HG03565 (cell line): Measurements from ENCODE around the gene CUL1.
A peak's percentile ranks its signal among the peaks of the same experiment; 100 is the strongest.

Experiments used
- ATAC-seq: cut with Tn5 transposase; IDR thresholded peaks from one replicate; pipeline ENCODE4 v1.9.1; 2021; ENCODE audit warnings: mild to moderate bottlenecking, moderate library complexity; ENCODE audit not compliant: unreplicated experiment

CUL1 gene

GRCh38 chr7:148698397-148699023, at the start of gene CUL1:
TSS of gene CUL1 (plus strand) at chr7:148698903. CDS start at chr7:148730123, 31,220 bp downstream.
- peak; percentile 49 for ATAC-seq

DNA sequence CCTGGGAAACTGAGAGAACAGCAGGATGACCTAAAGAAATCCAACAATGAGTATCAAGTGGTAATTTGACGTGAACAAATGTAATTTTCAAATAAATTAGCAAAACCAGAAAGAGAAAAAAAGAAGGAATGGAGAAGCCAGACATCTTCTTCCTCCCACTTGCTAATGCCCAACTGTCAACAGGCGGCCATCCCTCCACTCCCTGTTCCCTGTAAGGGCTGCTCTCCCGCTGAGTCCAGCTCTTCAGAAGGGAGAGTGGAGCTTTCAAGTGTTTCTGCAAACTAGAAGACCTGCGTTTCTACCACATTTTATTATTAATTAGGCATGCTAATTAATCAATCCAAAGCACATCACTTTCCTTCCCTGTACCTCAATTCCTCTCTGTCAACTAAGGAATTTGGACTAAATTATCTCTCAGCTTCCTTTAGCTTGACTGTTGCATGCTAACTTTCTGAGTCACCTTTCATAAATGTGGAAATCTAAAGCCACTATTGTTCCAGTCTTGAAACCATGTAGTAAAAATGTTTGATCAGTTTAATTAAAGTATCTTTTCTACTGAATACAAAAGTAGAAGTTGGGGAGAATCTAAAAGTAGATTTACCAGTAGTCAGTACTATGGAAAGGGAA, 48.4 kb upstream of the CUL1 start:
- ATAC-seq: no peak

DNA sequence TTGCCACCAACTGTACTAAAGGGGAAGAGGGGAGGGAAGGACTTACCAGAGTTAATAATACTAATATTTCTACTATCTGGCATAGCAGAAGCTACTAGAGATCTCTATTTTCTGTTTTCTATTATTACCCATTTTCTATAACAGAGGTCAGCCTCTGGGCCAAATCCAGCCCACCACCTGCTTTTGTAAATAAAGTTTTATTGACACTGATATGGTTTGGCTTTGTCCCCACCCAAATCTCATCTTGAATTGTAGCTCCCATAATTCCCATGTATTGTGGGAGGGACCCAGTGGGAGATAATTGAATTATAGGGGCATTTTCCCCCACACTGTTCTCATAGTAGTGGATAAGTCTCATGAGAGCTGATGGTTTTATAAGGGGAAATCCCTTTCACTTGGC, 45.9 kb upstream of the CUL1 start:
- ATAC-seq: no peak

- ATAC-seq: no peak
Observed at GRCh38 chr7:148657929-148658328, 40.8 kb upstream of the CUL1 start.

- no peak for ATAC-seq
Observed at GRCh38 chr7:148661471-148661870, 37.2 kb upstream of the CUL1 start.

- ATAC-seq: no peak
Observed at GRCh38 chr7:148662646-148663045, 36.1 kb upstream of the CUL1 start.

GRCh38 chr7:148664324-148664723, 34.4 kb upstream of the CUL1 start:
- ATAC-seq: no peak

- no peak for ATAC-seq
Observed at GRCh38 chr7:148665221-148665620, 33.5 kb upstream of the CUL1 start.

DNA sequence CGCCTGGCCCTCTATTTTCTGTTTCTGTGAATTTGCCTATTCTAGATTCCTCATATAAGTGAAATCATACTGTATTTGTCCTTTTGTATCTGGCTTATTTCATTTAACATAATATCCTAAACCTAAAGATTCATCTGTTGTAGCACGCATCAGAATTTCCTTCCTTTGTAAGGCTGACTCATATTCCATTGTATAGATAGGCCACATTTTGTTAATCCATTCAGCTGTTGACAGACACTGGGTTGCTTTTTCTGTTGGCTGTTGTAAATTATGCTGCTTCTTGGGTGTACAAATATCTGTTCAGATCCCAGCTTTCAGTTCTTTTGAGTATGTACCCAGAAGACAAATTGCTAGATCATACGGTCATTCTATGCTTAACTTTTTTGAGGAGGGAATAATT, 28.8 kb upstream of the CUL1 start:
- ATAC-seq: no peak

DNA sequence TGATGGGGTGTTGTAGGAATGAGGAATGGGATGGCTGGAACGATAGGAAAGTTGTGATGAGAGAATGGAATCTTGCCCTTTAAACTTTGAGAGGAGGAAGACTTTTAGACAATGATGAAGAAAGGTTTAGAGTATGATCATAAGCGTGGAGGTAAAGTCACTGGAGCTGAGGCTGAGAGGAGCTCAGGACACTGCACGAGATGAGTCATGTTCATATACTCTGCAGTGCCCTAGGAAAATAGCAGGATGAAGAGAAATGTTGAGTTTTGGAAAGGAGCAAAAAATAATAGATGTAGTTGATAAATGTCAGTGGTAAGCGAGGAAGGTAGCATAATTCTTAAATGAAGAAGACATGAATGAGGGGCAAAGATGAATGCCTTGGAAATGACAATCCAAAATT, 28.3 kb upstream of the CUL1 start:
- ATAC-seq: no peak

- no peak for ATAC-seq
Observed at GRCh38 chr7:148670807-148671206, 27.9 kb upstream of the CUL1 start.

GRCh38 chr7:148672041-148672440, 26.7 kb upstream of the CUL1 start:
- no peak for ATAC-seq

- ATAC-seq: no peak
Observed at GRCh38 chr7:148674689-148675088, 24.0 kb upstream of the CUL1 start.

DNA sequence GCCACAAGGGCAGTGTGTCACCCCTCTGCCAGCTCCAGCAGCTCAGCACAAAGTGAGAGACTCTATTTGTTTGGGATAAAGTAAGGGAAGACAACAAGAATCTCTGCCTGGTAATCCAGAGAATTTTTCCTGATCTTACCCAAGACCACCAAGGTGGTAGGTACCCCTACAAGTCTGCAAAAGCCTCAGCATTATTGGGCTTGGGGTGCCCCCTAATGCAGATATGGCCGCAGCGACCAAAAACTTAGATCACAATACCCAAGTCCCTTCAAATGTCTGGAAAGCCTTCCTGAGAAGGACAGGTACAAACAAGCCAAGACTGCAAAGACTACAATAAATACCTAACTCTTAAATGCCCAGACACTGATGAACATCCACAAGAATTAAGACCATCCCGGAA, 22.4 kb upstream of the CUL1 start:
- no peak for ATAC-seq

- no peak for ATAC-seq
Observed at GRCh38 chr7:148681821-148682220, 16.9 kb upstream of the CUL1 start.

DNA sequence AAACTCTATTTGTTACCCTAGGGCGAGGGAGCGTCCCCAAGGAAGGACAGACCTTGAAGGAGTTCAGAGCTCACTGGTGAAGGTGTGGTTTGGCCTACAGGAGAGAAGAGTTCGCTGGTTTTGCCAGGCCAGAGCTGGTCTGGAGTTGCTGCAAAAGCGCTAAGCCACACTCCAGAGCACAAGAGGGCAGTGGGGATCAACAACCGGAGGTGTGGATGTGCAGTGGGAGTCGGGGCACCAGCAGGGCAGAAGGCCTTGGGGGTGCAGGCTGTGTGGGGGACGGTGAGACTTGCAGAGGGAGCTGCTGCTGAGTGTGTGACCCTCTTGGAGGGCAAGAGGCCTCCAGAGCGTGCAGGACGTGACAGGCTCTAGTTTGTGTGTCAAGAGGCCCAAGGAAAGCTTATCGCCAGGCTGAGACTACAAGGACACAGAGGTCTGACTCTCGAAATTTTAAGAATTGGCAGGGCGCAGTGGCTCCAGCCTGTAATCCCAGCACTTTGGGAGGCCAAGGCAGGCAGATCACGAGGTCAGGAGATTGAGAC, 14.3 kb upstream of the CUL1 start:
- no peak for ATAC-seq

- ATAC-seq: no peak
Observed at GRCh38 chr7:148686312-148686937, 12.3 kb upstream of the CUL1 start.

- ATAC-seq: no peak
Observed at GRCh38 chr7:148687555-148687954, 11.1 kb upstream of the CUL1 start.

DNA sequence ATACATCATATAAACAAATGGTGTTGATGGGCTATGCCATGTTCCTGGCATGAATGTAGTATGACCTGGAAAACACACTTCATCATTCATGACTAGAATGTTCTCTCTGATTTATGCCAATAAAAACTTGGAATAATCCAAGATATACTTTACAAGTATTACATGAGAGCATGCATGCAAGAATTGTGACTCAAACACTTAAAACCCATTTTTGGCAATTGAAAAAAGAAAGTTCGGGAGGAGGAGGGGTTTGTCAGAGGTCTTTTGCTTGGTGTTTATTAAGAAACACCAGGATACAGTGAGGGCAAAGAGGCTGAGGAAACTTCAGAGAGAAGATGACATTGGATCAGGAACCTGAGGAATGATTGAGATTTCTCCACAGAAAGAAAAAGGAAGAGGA, 10.2 kb upstream of the CUL1 start:
- ATAC-seq: no peak

- ATAC-seq: no peak
Observed at GRCh38 chr7:148693651-148694050, 5.1 kb upstream of the CUL1 start.

- ATAC-seq: no peak
Observed at GRCh38 chr7:148694631-148695030, 4.1 kb upstream of the CUL1 start.

DNA sequence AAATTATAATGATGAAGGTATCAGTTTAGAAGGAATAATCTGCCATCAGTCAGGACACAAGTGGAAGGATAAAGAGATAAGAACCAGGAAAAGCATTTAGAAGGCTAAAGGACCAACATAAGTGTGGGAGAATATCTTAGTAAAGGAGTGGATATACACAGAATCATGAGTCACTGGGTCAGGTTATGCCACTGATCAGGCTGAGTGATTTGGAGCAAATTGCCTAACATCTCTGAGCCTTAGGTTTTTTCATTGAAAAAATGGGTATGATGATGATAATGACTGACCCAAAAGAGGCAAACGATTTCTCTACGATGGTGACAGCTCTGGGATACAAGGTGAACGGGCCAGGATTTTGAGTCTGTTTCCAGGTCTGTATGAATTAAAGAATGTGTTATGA, 2.8 kb upstream of the CUL1 start:
- no peak for ATAC-seq
